Endodermal cell (in vitro differentiated cells): ENCODE data around the gene FBXO5. TPM values are rescaled to one million over a fixed set of nuclear protein-coding genes. Genes with fewer than 3 reads are reported as not detected.
"Not testable (repeated sequence)": the region's sequence is repeated elsewhere in the genome, so short reads cannot be mapped to it uniquely, and the experiment has no call there.

ENCODE experiments used
- DNase-seq: peaks from one replicate; pipeline ENCODE4 v3.0.0-alpha.2; 2017
- H3K27ac ChIP-seq: 2 replicates; pipeline ENCODE4 v1.5.1; 2013; ENCODE audit warnings: mild to moderate bottlenecking, low read depth, low read length, moderate library complexity
- H3K27me3 ChIP-seq: 2 replicates; pipeline ENCODE4 v1.6.1; 2013; ENCODE audit warnings: mild to moderate bottlenecking, low read length, moderate library complexity; ENCODE audit not compliant: insufficient read depth, control insufficient read depth, poor library complexity, severe bottlenecking
- H3K36me3 ChIP-seq: 2 replicates; pipeline ENCODE4 v1.7.0; 2013; ENCODE audit warnings: mild to moderate bottlenecking, low read length, moderate library complexity; ENCODE audit not compliant: control insufficient read depth, insufficient read depth
- H3K4me1 ChIP-seq: one replicate; pipeline ENCODE4 v1.7.0; 2013; ENCODE audit warnings: low read length; ENCODE audit not compliant: control insufficient read depth, insufficient read depth
- H3K4me3 ChIP-seq: 2 replicates; pipeline ENCODE4 v1.5.1; 2013; ENCODE audit warnings: mild to moderate bottlenecking, low read length, moderate library complexity
- H3K9ac ChIP-seq: 2 replicates; pipeline ENCODE4 v1.6.1; 2013; ENCODE audit warnings: mild to moderate bottlenecking, low read length, moderate library complexity; ENCODE audit not compliant: poor library complexity, severe bottlenecking; ENCODE audit errors: extremely low read depth
- H3K9me3 ChIP-seq: 2 replicates; pipeline ENCODE4 v1.6.1; 2013; ENCODE audit warnings: mild to moderate bottlenecking, low read length, moderate library complexity; ENCODE audit not compliant: control insufficient read depth
- H3K27ac Mint-ChIP-seq: 2 replicates; pipeline ENCODE4 v1.8.0; 2020; ENCODE audit warnings: mixed read lengths
- H3K27me3 Mint-ChIP-seq: 2 replicates; pipeline ENCODE4 v1.8.0; 2021; ENCODE audit warnings: mild to moderate bottlenecking, mixed read lengths; ENCODE audit not compliant: insufficient read depth
- H3K36me3 Mint-ChIP-seq: 2 replicates; pipeline ENCODE4 v1.8.0; 2020; ENCODE audit warnings: low read depth, mixed read lengths
- H3K4me1 Mint-ChIP-seq: 2 replicates; pipeline ENCODE4 v1.8.0; 2020; ENCODE audit warnings: mixed read lengths
- H3K4me3 Mint-ChIP-seq: 2 replicates; pipeline ENCODE4 v1.8.0; 2020; ENCODE audit warnings: mild to moderate bottlenecking, moderate library complexity, mixed read lengths
- H3K9me3 Mint-ChIP-seq: 2 replicates; pipeline ENCODE4 v1.8.0; 2020; ENCODE audit warnings: mild to moderate bottlenecking, mixed read lengths
- CTCF ChIP-seq: fragments of 200-600 bp; sonication (generic); conservative IDR thresholded peaks from 2 replicates; pipeline ENCODE4 v1.5.0; 2021; ENCODE audit warnings: antibody characterized with exemption, mild to moderate bottlenecking
- WGBS, 2 experiments: methylation state at CpG; one replicate each; pipeline versions ENCODE4 v1.1.5 to v1.1.7; 2013; ENCODE audit warnings: missing lambda C conversion rate in 2 of 2, mixed read lengths in 1 of 2; ENCODE audit not compliant: insufficient coverage in 1 of 2, insufficient read length in 1 of 2; 5-methylcytosine and 5-hydroxymethylcytosine counted together
- total RNA-seq, 2 donors: library from RNA; stranded (reverse); fragmentation: NEBNext Ultra II Directional in 1 of 2; extraction: Animal tissue kit (Norgen Biotek cat#: 25700) in 1 of 2; gene quantifications; 2 replicates in 1 of 2; 3 replicates in 1 of 2; pipeline ENCODE4 v1.2.1, GENCODE V29; 2021

FBXO5 gene
- total RNA-seq, 2 donors from 2014 or later, result 39.8 to 71.6 TPM

GRCh38 chr6:152973916-152974315 is 8.9 kb downstream of the FBXO5 start:
- Histone ChIP-seq H3K4me3 (peak overlapping the region; percentile 53), H3K27me3 (no peaks in the 10 kb centered on the region), H3K9ac (no peak overlapping the region), H3K4me1 (peaks cover 3% of the 10 kb centered on the region), H3K9me3 (peaks cover 7% of the 10 kb centered on the region), H3K36me3 (peaks cover 92% of the 10 kb centered on the region), H3K27ac (no peak overlapping the region)
- Mint-ChIP-seq H3K4me1 (peaks cover 35% of the 10 kb centered on the region), H3K36me3 (peaks cover 68% of the 10 kb centered on the region), H3K4me3 (no peak overlapping the region), H3K27ac (no peak overlapping the region), H3K9me3 (peaks cover 2% of the 10 kb centered on the region), H3K27me3 (no peaks in the 10 kb centered on the region)
- WGBS, 2 experiments, result 91% methylated on average over 1 of the region's 1 CpG; no CpG with 5 or more reads in 1 of the 2 experiments
- no peak for DNase-seq
- no peak for TF ChIP-seq CTCF

GRCh38 chr6:152969688-152970418 is 13.0 kb downstream of the FBXO5 start:
- Histone ChIP-seq H3K9ac (no peak overlapping the region), H3K4me1 (no peaks in the 10 kb centered on the region), H3K27me3 (no peaks in the 10 kb centered on the region), H3K27ac (no peak overlapping the region), H3K4me3 (no peak overlapping the region), H3K36me3 (peaks cover 57% of the 10 kb centered on the region), H3K9me3 (peaks cover 7% of the 10 kb centered on the region)
- H3K27ac Mint-ChIP-seq, result no peak overlapping the region
- no peaks in the 10 kb centered on the region for H3K27me3 Mint-ChIP-seq
- peaks cover under 1% of the 10 kb centered on the region for H3K4me1 Mint-ChIP-seq
- peaks cover 18% of the 10 kb centered on the region for H3K9me3 Mint-ChIP-seq
- DNase-seq, result no peak
- no peak for TF ChIP-seq CTCF
- peaks cover 51% of the 10 kb centered on the region for H3K36me3 Mint-ChIP-seq
- no peak overlapping the region for H3K4me3 Mint-ChIP-seq
- WGBS, 2 experiments, result 95 to 100% methylated on average over 4 to 6 of the region's 6 CpGs

- DNase-seq, H3K27ac Mint-ChIP-seq, H3K27ac ChIP-seq, H3K27me3 ChIP-seq, H3K9ac ChIP-seq, H3K9me3 ChIP-seq, H3K4me3 Mint-ChIP-seq, H3K4me1 ChIP-seq, H3K27me3 Mint-ChIP-seq, H3K4me3 ChIP-seq, H3K4me1 Mint-ChIP-seq: not testable (repeated sequence)
- peaks cover 18% of the 10 kb centered on the region for H3K9me3 Mint-ChIP-seq
- WGBS, 2 experiments, result 92% methylated on average over 14 of the region's 15 CpGs; no CpG with 5 or more reads in 1 of the 2 experiments
- peaks cover 20% of the 10 kb centered on the region for H3K36me3 Mint-ChIP-seq
- peaks cover 22% of the 10 kb centered on the region for H3K36me3 ChIP-seq
These were observed 16.5 kb downstream of the FBXO5 start for GRCh38 chr6:152966168-152966894.
